ENCODE data around the gene MYCBP. TPM values are rescaled to one million over a fixed set of nuclear protein-coding genes. Genes with fewer than 3 reads are reported as not detected.

Gene MYCBP
- total RNA-seq, 1 donor from 2014 or later: 14.5 TPM

DNA sequence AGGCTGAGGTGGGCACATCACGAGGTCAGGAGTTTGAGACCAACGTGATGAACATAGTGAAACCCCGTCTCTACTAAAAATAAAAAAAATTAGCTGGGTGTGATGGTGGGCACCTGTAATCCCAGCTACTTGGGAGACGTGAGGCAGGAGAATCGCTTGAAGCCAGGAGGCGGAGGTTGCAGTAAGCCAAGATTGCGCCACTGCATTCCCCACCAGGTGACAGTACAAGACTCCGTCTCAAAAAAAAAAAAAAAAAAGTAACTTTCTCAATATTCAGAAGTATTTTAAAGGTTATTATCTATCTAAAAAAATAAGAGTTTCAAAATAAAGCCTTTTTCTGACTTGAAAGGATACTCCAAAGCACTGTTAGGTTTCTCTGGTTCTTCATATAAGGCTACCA, 5.9 kb downstream of the MYCBP start:
- Histone ChIP-seq H3K36me3 (peaks cover 5% of the 10 kb centered on the region), H3K27ac (replicated peaks) (no peak overlapping the region), H3K27me3 (ENCODE audit: low read depth) (no peaks in the 10 kb centered on the region), H3K4me1 (peaks cover 46% of the 10 kb centered on the region), H3K9me3 (replicated peaks) (no peaks in the 10 kb centered on the region), H3K4me3 (no peak overlapping the region)
- DNase-seq: no peak
- TF ChIP-seq, protein P1, sequence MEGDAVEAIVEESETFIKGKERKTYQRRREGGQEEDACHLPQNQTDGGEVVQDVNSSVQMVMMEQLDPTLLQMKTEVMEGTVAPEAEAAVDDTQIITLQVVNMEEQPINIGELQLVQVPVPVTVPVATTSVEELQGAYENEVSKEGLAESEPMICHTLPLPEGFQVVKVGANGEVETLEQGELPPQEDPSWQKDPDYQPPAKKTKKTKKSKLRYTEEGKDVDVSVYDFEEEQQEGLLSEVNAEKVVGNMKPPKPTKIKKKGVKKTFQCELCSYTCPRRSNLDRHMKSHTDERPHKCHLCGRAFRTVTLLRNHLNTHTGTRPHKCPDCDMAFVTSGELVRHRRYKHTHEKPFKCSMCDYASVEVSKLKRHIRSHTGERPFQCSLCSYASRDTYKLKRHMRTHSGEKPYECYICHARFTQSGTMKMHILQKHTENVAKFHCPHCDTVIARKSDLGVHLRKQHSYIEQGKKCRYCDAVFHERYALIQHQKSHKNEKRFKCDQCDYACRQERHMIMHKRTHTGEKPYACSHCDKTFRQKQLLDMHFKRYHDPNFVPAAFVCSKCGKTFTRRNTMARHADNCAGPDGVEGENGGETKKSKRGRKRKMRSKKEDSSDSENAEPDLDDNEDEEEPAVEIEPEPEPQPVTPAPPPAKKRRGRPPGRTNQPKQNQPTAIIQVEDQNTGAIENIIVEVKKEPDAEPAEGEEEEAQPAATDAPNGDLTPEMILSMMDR (IDR thresholded peaks at IDR 0.05; ENCODE audit: borderline replicate concordance): no peak
- intact Hi-C loops (cut with micrococcal nuclease): no loop called here

DNA sequence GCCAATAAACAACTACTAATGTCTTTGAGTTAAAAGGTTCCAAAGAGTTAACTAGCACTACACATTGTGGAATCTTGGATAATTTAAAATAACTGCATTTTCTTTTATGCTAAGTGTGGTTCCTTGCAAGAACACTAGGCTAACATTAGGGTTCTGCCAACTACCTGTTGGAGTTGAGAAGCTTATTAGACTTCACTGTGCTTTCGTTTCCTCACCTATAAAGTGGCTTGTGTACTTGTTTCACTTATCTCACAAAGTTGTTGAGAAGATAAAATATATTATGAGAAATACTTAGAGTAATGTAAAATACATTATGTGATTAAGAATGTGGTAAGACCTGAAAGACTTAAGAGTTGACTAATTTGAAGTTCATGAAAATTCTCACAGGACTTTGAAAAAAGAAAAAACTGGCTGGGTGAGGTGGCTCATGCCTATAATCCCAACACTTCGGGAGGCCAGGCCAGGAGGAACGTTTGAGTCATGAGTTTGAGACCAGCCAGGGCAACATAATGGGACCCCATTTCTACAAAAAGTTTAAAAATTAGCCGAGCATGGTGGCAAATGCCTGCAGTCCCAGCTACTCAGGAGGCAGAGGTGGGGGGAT, 7.9 kb downstream of the MYCBP start:
- Histone ChIP-seq H3K27ac (replicated peaks) (peak overlapping the region; percentile 94), H3K27me3 (ENCODE audit: low read depth) (no peaks in the 10 kb centered on the region), H3K36me3 (peaks cover 5% of the 10 kb centered on the region), H3K9me3 (replicated peaks) (no peaks in the 10 kb centered on the region), H3K4me1 (peaks cover 57% of the 10 kb centered on the region), H3K4me3 (no peak overlapping the region)
- DNase-seq: no peak
- TF ChIP-seq, protein P1 (IDR thresholded peaks at IDR 0.05; ENCODE audit: borderline replicate concordance): no peak
- intact Hi-C loops (cut with micrococcal nuclease): no loop called here

DNA sequence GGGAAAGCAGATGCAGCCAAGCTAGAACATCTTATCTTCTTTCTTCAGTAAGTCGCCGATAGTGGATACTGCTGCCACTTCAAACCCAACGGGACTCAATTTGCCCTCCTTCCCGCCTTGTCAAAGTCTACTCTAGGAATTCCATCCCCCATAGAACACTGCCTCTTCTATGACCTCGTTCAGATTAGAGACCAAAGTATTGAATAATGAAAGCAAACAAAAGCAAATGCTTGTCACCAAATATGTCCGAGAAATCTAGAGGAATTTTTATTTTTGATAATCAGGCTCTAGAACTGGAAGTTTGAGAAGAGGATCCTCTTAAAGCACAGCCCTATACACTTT, 12.7 kb downstream of the MYCBP start:
- TF ChIP-seq, protein P1 (IDR thresholded peaks at IDR 0.05; ENCODE audit: borderline replicate concordance): no peak
- Histone ChIP-seq H3K27me3 (ENCODE audit: low read depth) (no peaks in the 10 kb centered on the region), H3K9me3 (replicated peaks) (no peaks in the 10 kb centered on the region), H3K27ac (replicated peaks) (peak overlapping the region; percentile 94), H3K4me3 (peak overlapping the region; percentile 95), H3K36me3 (peaks cover 15% of the 10 kb centered on the region), H3K4me1 (peaks cover 93% of the 10 kb centered on the region)
- DNase-seq: no peak
- intact Hi-C loops (cut with micrococcal nuclease): no loop called here

DNA sequence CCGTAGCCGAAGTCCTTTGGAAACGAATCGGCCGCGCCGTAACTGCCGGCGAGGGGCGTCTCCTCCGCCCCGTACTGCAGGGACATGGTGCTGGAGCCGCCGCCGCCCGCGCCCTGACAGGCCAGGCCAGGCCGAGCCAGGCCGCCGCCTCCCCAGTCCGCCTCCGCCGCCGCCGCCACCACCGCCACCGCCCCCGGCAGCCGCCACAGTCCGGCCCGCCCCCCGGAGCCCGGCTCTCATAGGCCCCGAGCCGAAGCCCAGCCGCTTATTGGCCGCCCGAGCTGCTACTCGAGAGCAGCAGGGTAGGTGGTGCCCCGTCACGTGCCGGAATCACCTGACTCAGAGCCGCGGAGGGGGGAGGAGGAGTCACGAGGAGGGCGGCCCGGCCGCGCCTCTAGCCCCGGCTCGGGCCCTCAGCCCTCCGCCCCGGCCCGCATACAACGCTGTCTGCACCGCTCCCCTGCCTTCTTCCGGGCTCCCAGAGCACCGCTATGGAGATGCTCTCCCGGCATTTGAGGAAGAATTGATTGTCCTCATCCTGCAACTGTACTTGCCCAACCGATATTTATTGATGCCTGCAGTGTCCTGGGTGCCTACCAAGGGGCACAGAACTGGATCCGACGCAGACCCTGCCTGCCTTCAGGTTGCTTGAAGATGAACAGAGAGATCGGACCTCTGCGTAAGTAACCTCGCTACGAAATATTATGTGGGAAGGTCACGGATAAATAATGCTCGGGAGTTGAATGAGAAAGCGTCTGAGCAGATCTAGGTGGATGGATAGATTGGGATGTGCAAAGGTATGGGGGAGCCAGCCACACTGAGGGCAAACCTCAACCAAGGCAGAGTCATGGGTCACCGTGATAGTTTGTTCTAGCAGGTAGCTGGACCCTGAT, 13.3 kb downstream of the MYCBP start, which contains the start of gene RRAGC:
RRAGC (minus strand) TSS at position 212 of the 893 bp plus-strand sequence; CDS start at position 86, 126 bp downstream.
- Histone ChIP-seq H3K4me3 (peak within 1 kb of the TSS; percentile 95), H3K27me3 (ENCODE audit: low read depth) (no peaks in the 10 kb centered on the region), H3K4me1 (peaks cover 94% of the 10 kb centered on the region), H3K27ac (replicated peaks) (peak within 1 kb of the TSS; percentile 94), H3K9me3 (replicated peaks) (no peaks in the 10 kb centered on the region), H3K36me3 (peaks cover 21% of the 10 kb centered on the region)
- TF ChIP-seq, protein P1 (IDR thresholded peaks at IDR 0.05; ENCODE audit: borderline replicate concordance): no peak
- intact Hi-C loops (cut with micrococcal nuclease): no loop called here
- DNase-seq: peak; percentile 100

DNA sequence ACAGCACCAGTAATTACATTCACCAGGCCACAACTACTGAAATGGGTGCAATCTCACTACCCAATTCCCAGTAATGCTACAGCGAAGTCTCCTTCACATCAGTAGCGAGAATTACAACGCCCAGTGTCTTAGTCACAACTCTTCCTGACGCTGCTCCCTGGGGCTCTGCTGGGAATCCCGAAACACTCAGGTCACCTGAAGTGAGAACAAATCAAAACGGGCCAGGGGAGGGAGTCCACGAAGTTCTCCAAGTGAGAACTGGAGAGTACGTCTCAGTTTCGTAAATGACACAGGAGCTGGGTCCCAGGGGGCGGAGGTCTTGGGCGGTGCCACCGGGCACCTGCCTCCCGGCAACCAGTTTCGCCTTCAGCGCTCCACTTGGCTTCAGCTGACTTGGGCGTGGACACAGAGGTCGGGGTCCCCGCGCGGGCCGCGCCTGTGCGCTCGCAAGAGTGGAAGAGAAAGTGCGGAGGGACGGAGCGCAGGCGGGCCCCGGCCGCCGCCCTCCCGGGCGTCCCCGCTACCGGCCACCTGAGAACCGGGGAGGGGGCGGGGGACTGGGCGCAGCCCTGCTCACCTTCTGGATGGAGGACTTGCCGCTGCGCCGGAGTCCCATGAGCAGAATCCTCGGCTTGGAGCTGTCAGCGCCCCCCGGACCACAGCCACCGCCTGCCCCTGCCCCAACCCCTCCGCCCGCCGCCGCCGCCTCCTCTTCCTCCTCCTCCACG, 14.2 kb downstream of the MYCBP start:
- intact Hi-C loops (cut with micrococcal nuclease): no loop called here
- no peaks in the 10 kb centered on the region for H3K9me3 ChIP-seq (replicated peaks)
- peak; percentile 52 for DNase-seq
- peaks cover 29% of the 10 kb centered on the region for H3K36me3 ChIP-seq
- TF ChIP-seq, protein P1 (IDR thresholded peaks at IDR 0.05; ENCODE audit: borderline replicate concordance): no peak
- peak overlapping the region; percentile 94 for H3K27ac ChIP-seq (replicated peaks)
- peaks cover 86% of the 10 kb centered on the region for H3K4me1 ChIP-seq
- H3K27me3 ChIP-seq (ENCODE audit: low read depth): no peaks in the 10 kb centered on the region
- H3K4me3 ChIP-seq: peak overlapping the region; percentile 95

Measured in left ventricle myocardium inferior (tissue), 1 donor.